GM12878 (cell line): ENCODE results near the gene ASPDH. TPM values are rescaled to one million over a fixed set of nuclear protein-coding genes. Genes with fewer than 3 reads are reported as not detected.

ENCODE experiments used
- ATAC-seq: fragments of 200-7000 bp; cut with Tn5 transposase; 3 replicates; pipeline ENCODE4 v1.9.1; 2020; ENCODE audit warnings: mild to moderate bottlenecking, moderate library complexity
- BruUV-seq: library from RNA; stranded (reverse); fragments of 400-500 nt; replicated peaks from 2 replicates; lab custom pipeline; 2021; lab: Mats Ljungman, UMichigan
- CTCF ChIA-PET: fragments of 300-600 bp; sonication (Branson Sonifier 250); formaldehyde crosslinking; extraction: SDS; loops from one replicate; lab custom pipeline; 2021; ENCODE audit warnings: inconsistent platforms; lab: Yijun Ruan, JAX
- POLR2A ChIA-PET: fragments of 350-600 bp; formaldehyde crosslinking; extraction: SDS; loops from one replicate; lab custom pipeline; 2021; ENCODE audit warnings: inconsistent platforms; lab: Charles Lee
- RAD21 ChIA-PET: fragments of 300-600 bp; sonication (Branson Sonifier 250); formaldehyde crosslinking; loops from one replicate; lab custom pipeline; 2023; ENCODE audit warnings: antibody characterized with exemption; ENCODE audit not compliant: unreplicated experiment; lab: Charles Lee
- SMC1A ChIA-PET: fragments of 300-600 bp; sonication (Branson Sonifier 250); formaldehyde crosslinking; loops from one replicate; lab custom pipeline; 2023; ENCODE audit not compliant: unreplicated experiment, uncharacterized antibody; lab: Charles Lee
- DNase-seq: peaks from one replicate; pipeline ENCODE4 v3.0.0-alpha.2; 2011; ENCODE audit warnings: low read depth, low spot score
- FAIRE-seq: peaks from 3 replicates; lab custom pipeline; 2011; peaks lifted over from hg19 to GRCh38; lab: Jason Lieb, UNC
- H2AFZ ChIP-seq: 2 replicates; pipeline ENCODE4 v1.6.0; 2011; ENCODE audit warnings: low read depth, low read length, control low read depth; ENCODE audit not compliant: control insufficient read depth
- H3K27ac ChIP-seq: 2 replicates; pipeline ENCODE4 v1.5.1; 2011; ENCODE audit warnings: control low read depth; ENCODE audit not compliant: control insufficient read depth, insufficient read depth
- H3K27me3 ChIP-seq, 2 experiments: replicated peaks in 1 of 2; 2 replicates each; pipeline versions ENCODE4 v1.6.0 to v1.6.1; 2011; ENCODE audit warnings: low read length in 1 of 2; ENCODE audit not compliant: control insufficient read depth in 2 of 2, insufficient read depth in 2 of 2
- H3K36me3 ChIP-seq, 2 experiments: 2 replicates each; pipeline ENCODE4 v1.5.1; 2011; ENCODE audit warnings: low read length in 1 of 2; ENCODE audit not compliant: control insufficient read depth in 2 of 2, insufficient read depth in 2 of 2
- H3K4me1 ChIP-seq: 2 replicates; pipeline ENCODE4 v1.6.1; 2011; ENCODE audit warnings: mild to moderate bottlenecking, low read length, moderate library complexity, mixed read lengths; ENCODE audit not compliant: control insufficient read depth, insufficient read depth
- H3K4me2 ChIP-seq: 2 replicates; pipeline ENCODE4 v1.6.0; 2011; ENCODE audit warnings: control low read depth; ENCODE audit not compliant: control insufficient read depth, insufficient read depth
- H3K4me3 ChIP-seq: fragments of 200-600 bp; sonication (generic); 2 replicates; pipeline ENCODE4 v1.5.1; 2016
- H3K79me2 ChIP-seq: 2 replicates; pipeline ENCODE4 v1.6.0; 2011; ENCODE audit warnings: low read length; ENCODE audit not compliant: control insufficient read depth, insufficient read depth
- H3K9ac ChIP-seq: 2 replicates; pipeline ENCODE4 v1.8.0; 2011; ENCODE audit warnings: low read length, control low read depth, mixed read lengths; ENCODE audit not compliant: control insufficient read depth, insufficient read depth
- H3K9me3 ChIP-seq: replicated peaks from 3 replicates; pipeline ENCODE4 v1.5.1; 2011; ENCODE audit warnings: mild to moderate bottlenecking, low read length; ENCODE audit not compliant: control insufficient read depth, insufficient read depth
- H4K20me1 ChIP-seq: 2 replicates; pipeline ENCODE4 v1.6.0; 2011; ENCODE audit not compliant: control insufficient read depth, insufficient read depth
- CREB1 ChIP-seq: IDR thresholded peaks from 2 replicates; pipeline ENCODE4 v1.6.1; 2012; ENCODE audit warnings: low read depth, mild to moderate bottlenecking, inconsistent platforms
- EP300 ChIP-seq, 2 experiments: fragments of 150-350 bp in 1 of 2; IDR thresholded peaks; 2 replicates each; pipeline ENCODE4 v1.6.1; 2011 to 2012; ENCODE audit warnings: low read depth in 2 of 2, low read length in 2 of 2, borderline replicate concordance in 1 of 2, improper control_type of control experiment in 1 of 2, inconsistent platforms in 1 of 2; ENCODE audit not compliant: control insufficient read depth in 1 of 2
- FOXM1 ChIP-seq: IDR thresholded peaks from 2 replicates; pipeline ENCODE4 v1.6.1; 2012; ENCODE audit warnings: low read depth, mild to moderate bottlenecking, inconsistent platforms, low read length, moderate library complexity
- KDM1A ChIP-seq: fragments of 200-600 bp; sonication (generic); IDR thresholded peaks from 2 replicates; pipeline ENCODE4 v1.6.1; 2016; ENCODE audit warnings: borderline replicate concordance
- MTA3 ChIP-seq: IDR thresholded peaks from 2 replicates; pipeline ENCODE4 v1.6.1; 2012; ENCODE audit warnings: low read length, inconsistent platforms, borderline replicate concordance
- SREBF2 ChIP-seq: IDR thresholded peaks from 2 replicates; pipeline ENCODE4 v1.6.1; 2012; ENCODE audit warnings: mild to moderate bottlenecking, low read length
- STAT3 ChIP-seq: IDR thresholded peaks from 2 replicates; pipeline ENCODE4 v1.6.1; 2011; ENCODE audit warnings: low read depth, low read length, improper control_type of control experiment
- WGBS: methylation state at CpG from one replicate; pipeline ENCODE4 v1.1.6; 2016; ENCODE audit warnings: low lambda C conversion rate; ENCODE audit not compliant: insufficient replicate concordance, insufficient coverage; ENCODE audit errors: missing lambda C conversion rate; 5-methylcytosine and 5-hydroxymethylcytosine counted together
- in situ Hi-C: fragments of 300-500 bp; cut with MboI; formaldehyde crosslinking; loops from 9 replicates; pipeline ENCODE4 v1.14.3; 2018; ENCODE audit warnings: mixed read lengths
- intact Hi-C: fragments of 100-400 bp; cut with micrococcal nuclease; formaldehyde crosslinking; loops from one replicate; pipeline ENCODE4 v1.14.2; 2022; ENCODE audit not compliant: unreplicated experiment
- polyA plus RNA-seq, 11 experiments: library from polyadenylated mRNA; depleted of rRNA in 4 of 11; unstranded in 6 of 11; stranded (reverse) in 5 of 11; fragments of >200 nt; fragmentation: Nextera tagmentation in 4 of 11; fragmentation: Illumina TruSeq in 1 of 11; extraction: Ambion mirVana in 4 of 11; extraction: Trizol in 1 of 11; gene quantifications; 1 replicate in 1 of 11; 2 replicates in 10 of 11; pipeline versions ENCODE4 v1.2.1 to v1.2.3, GENCODE V29; 2011 to 2016; ENCODE audit warnings: inconsistent platforms in 2 of 11, missing spikeins in 2 of 11, low read depth in 1 of 11
- total RNA-seq, 4 experiments: library from RNA; depleted of rRNA in 3 of 4; stranded (reverse); fragments of >200 nt in 3 of 4; fragmentation: Illumina TruSeq in 1 of 4; extraction: Trizol in 1 of 4; gene quantifications; 2 replicates each; pipeline versions ENCODE4 v1.2.1 to v1.2.3, GENCODE V29; 2013 to 2021
- TF ChIP-seq, protein P1 (sequence below), 3 experiments: IDR thresholded peaks in 2 of 3; conservative IDR thresholded peaks in 1 of 3; 2 replicates each; pipeline ENCODE4 v1.5.1; 2011; ENCODE audit warnings: low read depth in 3 of 3, low read length in 3 of 3, mild to moderate bottlenecking in 3 of 3, control low read depth in 2 of 3, moderate library complexity in 2 of 3, inconsistent platforms in 1 of 3, mixed read lengths in 1 of 3; ENCODE audit not compliant: control insufficient read depth in 2 of 3, insufficient read depth in 1 of 3; ENCODE audit errors: extremely low read depth in 1 of 3
- TF ChIP-seq, protein P2 (sequence below): fragments of 150-350 bp; IDR thresholded peaks from 2 replicates; pipeline ENCODE4 v1.6.1; 2016; ENCODE audit warnings: low read depth, low read length
- TF ChIP-seq, protein P3 (sequence below): fragments of 450-650 bp; IDR thresholded peaks from 2 replicates; pipeline ENCODE4 v1.6.1; 2018; ENCODE audit warnings: borderline replicate concordance, mild to moderate bottlenecking; ENCODE audit not compliant: partially characterized antibody

The ASPDH gene
- total and polyA plus RNA-seq, 10 of the 15 experiments (the other 5 are each of a cell fraction or from before 2014, with no cell fraction given): not detected

GRCh38 chr19:50509366-50509765 lies 4.3 kb downstream of the ASPDH start:
- SMC1A ChIA-PET: no interaction called here
- BruUV-seq: no TSS peak
- Histone ChIP-seq H3K79me2 (no peaks in the 10 kb centered on the region), H3K4me3 (no peak overlapping the region), H3K36me3 (no peaks in the 10 kb centered on the region), H3K9me3 (no peaks in the 10 kb centered on the region), H3K27ac (no peak overlapping the region), H4K20me1 (no peaks in the 10 kb centered on the region), H2AFZ (no peak overlapping the region), H3K4me1 (peaks cover 3% of the 10 kb centered on the region; the same call in 1 of the 2 replicates), H3K9ac (no peak overlapping the region), H3K27me3 (no peaks in the 10 kb centered on the region), H3K4me2 (no peak overlapping the region)
- CTCF ChIA-PET: interaction anchor here (1.2 to 2.4 kb wide), 2 partner anchors 28 to 49 kb away, joined by 4 to 10 read pairs; no protein-coding TSS in a partner anchor
- DNase-seq (no peak), FAIRE-seq (no peak), ATAC-seq (no peak)
- intact Hi-C loops: no loop called here
- POLR2A ChIA-PET: no interaction called here
- RAD21 ChIA-PET: interaction anchor here (0.5 to 0.6 kb wide), 2 partner anchors 283 to 876 kb away, joined by 3 read pairs; no protein-coding TSS in a partner anchor
- in situ Hi-C loops: no loop called here
- TF ChIP-seq, protein P1, sequence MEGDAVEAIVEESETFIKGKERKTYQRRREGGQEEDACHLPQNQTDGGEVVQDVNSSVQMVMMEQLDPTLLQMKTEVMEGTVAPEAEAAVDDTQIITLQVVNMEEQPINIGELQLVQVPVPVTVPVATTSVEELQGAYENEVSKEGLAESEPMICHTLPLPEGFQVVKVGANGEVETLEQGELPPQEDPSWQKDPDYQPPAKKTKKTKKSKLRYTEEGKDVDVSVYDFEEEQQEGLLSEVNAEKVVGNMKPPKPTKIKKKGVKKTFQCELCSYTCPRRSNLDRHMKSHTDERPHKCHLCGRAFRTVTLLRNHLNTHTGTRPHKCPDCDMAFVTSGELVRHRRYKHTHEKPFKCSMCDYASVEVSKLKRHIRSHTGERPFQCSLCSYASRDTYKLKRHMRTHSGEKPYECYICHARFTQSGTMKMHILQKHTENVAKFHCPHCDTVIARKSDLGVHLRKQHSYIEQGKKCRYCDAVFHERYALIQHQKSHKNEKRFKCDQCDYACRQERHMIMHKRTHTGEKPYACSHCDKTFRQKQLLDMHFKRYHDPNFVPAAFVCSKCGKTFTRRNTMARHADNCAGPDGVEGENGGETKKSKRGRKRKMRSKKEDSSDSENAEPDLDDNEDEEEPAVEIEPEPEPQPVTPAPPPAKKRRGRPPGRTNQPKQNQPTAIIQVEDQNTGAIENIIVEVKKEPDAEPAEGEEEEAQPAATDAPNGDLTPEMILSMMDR (IDR thresholded peaks at IDR 0.05 in 2 of 3, conservative IDR thresholded peaks at IDR 0.05 in 1 of 3; ENCODE audit: control insufficient read depth in 2 of 3, extremely low read depth in 1 of 3, insufficient read depth in 1 of 3, low read depth in 3 of 3, low read length in 3 of 3): no peak
- TF ChIP-seq, protein P2, sequence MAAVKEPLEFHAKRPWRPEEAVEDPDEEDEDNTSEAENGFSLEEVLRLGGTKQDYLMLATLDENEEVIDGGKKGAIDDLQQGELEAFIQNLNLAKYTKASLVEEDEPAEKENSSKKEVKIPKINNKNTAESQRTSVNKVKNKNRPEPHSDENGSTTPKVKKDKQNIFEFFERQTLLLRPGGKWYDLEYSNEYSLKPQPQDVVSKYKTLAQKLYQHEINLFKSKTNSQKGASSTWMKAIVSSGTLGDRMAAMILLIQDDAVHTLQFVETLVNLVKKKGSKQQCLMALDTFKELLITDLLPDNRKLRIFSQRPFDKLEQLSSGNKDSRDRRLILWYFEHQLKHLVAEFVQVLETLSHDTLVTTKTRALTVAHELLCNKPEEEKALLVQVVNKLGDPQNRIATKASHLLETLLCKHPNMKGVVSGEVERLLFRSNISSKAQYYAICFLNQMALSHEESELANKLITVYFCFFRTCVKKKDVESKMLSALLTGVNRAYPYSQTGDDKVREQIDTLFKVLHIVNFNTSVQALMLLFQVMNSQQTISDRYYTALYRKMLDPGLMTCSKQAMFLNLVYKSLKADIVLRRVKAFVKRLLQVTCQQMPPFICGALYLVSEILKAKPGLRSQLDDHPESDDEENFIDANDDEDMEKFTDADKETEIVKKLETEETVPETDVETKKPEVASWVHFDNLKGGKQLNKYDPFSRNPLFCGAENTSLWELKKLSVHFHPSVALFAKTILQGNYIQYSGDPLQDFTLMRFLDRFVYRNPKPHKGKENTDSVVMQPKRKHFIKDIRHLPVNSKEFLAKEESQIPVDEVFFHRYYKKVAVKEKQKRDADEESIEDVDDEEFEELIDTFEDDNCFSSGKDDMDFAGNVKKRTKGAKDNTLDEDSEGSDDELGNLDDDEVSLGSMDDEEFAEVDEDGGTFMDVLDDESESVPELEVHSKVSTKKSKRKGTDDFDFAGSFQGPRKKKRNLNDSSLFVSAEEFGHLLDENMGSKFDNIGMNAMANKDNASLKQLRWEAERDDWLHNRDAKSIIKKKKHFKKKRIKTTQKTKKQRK: no peak
- TF ChIP-seq, protein P3, sequence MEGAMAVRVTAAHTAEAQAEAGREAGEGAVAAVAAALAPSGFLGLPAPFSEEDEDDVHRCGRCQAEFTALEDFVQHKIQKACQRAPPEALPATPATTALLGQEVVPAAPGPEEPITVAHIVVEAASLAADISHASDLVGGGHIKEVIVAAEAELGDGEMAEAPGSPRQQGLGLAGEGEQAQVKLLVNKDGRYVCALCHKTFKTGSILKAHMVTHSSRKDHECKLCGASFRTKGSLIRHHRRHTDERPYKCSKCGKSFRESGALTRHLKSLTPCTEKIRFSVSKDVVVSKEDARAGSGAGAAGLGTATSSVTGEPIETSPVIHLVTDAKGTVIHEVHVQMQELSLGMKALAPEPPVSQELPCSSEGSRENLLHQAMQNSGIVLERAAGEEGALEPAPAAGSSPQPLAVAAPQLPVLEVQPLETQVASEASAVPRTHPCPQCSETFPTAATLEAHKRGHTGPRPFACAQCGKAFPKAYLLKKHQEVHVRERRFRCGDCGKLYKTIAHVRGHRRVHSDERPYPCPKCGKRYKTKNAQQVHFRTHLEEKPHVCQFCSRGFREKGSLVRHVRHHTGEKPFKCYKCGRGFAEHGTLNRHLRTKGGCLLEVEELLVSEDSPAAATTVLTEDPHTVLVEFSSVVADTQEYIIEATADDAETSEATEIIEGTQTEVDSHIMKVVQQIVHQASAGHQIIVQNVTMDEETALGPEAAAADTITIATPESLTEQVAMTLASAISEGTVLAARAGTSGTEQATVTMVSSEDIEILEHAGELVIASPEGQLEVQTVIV: no peak
- no peak for TF ChIP-seq MTA3
- TF ChIP-seq SREBF2: no peak
- no peak for TF ChIP-seq STAT3
- TF ChIP-seq EP300 (IDR thresholded peaks at IDR 0.05; ENCODE audit: borderline replicate concordance in 1 of 2, control insufficient read depth in 1 of 2, low read depth in 2 of 2, low read length in 2 of 2): no peak
- TF ChIP-seq FOXM1: no peak
- no peak for TF ChIP-seq KDM1A
- no peak for TF ChIP-seq CREB1
- 85% methylated on average over 11 of the region's 11 CpGs for WGBS
